Activated naive CD4-positive, alpha-beta T cell treated with anti-CD3 and anti-CD28 coated beads, Interleukin-2, amount 50 U/mL, for 24 hours (primary cell): ENCODE results near the gene USP19.

ENCODE experiments used
- H3K27ac Mint-ChIP-seq: one replicate; pipeline ENCODE4 v1.8.0; 2021; ENCODE audit warnings: mild to moderate bottlenecking, mixed read lengths
- H3K27me3 Mint-ChIP-seq: one replicate; pipeline ENCODE4 v1.8.0; 2021; ENCODE audit warnings: mixed read lengths
- H3K36me3 Mint-ChIP-seq: one replicate; pipeline ENCODE4 v1.8.0; 2021; ENCODE audit warnings: mixed read lengths
- H3K4me1 Mint-ChIP-seq: one replicate; pipeline ENCODE4 v1.8.0; 2021; ENCODE audit warnings: mixed read lengths
- H3K4me3 Mint-ChIP-seq: one replicate; pipeline ENCODE4 v1.8.0; 2021; ENCODE audit warnings: mild to moderate bottlenecking, mixed read lengths
- H3K9me3 Mint-ChIP-seq: one replicate; pipeline ENCODE4 v1.8.0; 2021; ENCODE audit warnings: mixed read lengths

Gene USP19

GRCh38 chr3:49120438-49121131 is at the start of gene USP19:
Gene USP19, minus strand, starts transcription at chr3:49120823. Its CDS starts 1,678 bp downstream, at chr3:49119145.
- H3K36me3 Mint-ChIP-seq, result peaks cover 2% of the 10 kb centered on the region
- no peaks in the 10 kb centered on the region for H3K9me3 Mint-ChIP-seq
- peak within 1 kb of the TSS; percentile 90 for H3K27ac Mint-ChIP-seq
- H3K4me3 Mint-ChIP-seq, result peak within 1 kb of the TSS; percentile 92
- H3K27me3 Mint-ChIP-seq, result no peaks in the 10 kb centered on the region
- H3K4me1 Mint-ChIP-seq, result peaks cover 23% of the 10 kb centered on the region

- H3K27me3 Mint-ChIP-seq, result no peaks in the 10 kb centered on the region
- no peak overlapping the region for H3K27ac Mint-ChIP-seq
- peak overlapping the region; percentile 85 for H3K4me3 Mint-ChIP-seq
- H3K36me3 Mint-ChIP-seq, result peaks cover 5% of the 10 kb centered on the region
- no peaks in the 10 kb centered on the region for H3K9me3 Mint-ChIP-seq
- H3K4me1 Mint-ChIP-seq, result peaks cover 45% of the 10 kb centered on the region
Observed at GRCh38 chr3:49166752-49167556, 46.3 kb upstream of the USP19 start.

- Mint-ChIP-seq H3K27me3 (no peaks in the 10 kb centered on the region), H3K9me3 (no peaks in the 10 kb centered on the region), H3K4me1 (peaks cover 40% of the 10 kb centered on the region), H3K4me3 (peak within 1 kb of the TSS; percentile 93), H3K36me3 (peaks cover 5% of the 10 kb centered on the region), H3K27ac (peak within 1 kb of the TSS; percentile 95)
Observed at GRCh38 chr3:49165771-49166751, 45.4 kb upstream of the USP19 start, which contains the start of gene CCDC71. Gene CCDC71, minus strand, starts transcription at chr3:49166331. Its CDS starts 2,123 bp downstream, at chr3:49164208.

- H3K4me1 Mint-ChIP-seq, result peaks cover 31% of the 10 kb centered on the region
- H3K27ac Mint-ChIP-seq, result peak overlapping the region; percentile 93
- H3K4me3 Mint-ChIP-seq, result peak overlapping the region; percentile 93
- no peaks in the 10 kb centered on the region for H3K27me3 Mint-ChIP-seq
- peaks cover 5% of the 10 kb centered on the region for H3K36me3 Mint-ChIP-seq
- H3K9me3 Mint-ChIP-seq, result no peaks in the 10 kb centered on the region
Observed at GRCh38 chr3:49164983-49165720, 44.5 kb upstream of the USP19 start.

- H3K9me3 Mint-ChIP-seq, result no peaks in the 10 kb centered on the region
- no peaks in the 10 kb centered on the region for H3K27me3 Mint-ChIP-seq
- H3K4me3 Mint-ChIP-seq, result no peak overlapping the region
- H3K27ac Mint-ChIP-seq, result no peak overlapping the region
- peaks cover 25% of the 10 kb centered on the region for H3K4me1 Mint-ChIP-seq
- peaks cover 5% of the 10 kb centered on the region for H3K36me3 Mint-ChIP-seq
Observed at GRCh38 chr3:49163609-49164008, 43.0 kb upstream of the USP19 start.

- Mint-ChIP-seq H3K27ac (peak overlapping the region; percentile 41), H3K4me1 (peaks cover 30% of the 10 kb centered on the region), H3K9me3 (no peaks in the 10 kb centered on the region), H3K4me3 (no peak overlapping the region), H3K36me3 (peaks cover 5% of the 10 kb centered on the region), H3K27me3 (no peaks in the 10 kb centered on the region)
Observed at GRCh38 chr3:49162751-49163419, 42.3 kb upstream of the USP19 start.

- no peak overlapping the region for H3K27ac Mint-ChIP-seq
- H3K9me3 Mint-ChIP-seq, result no peaks in the 10 kb centered on the region
- H3K4me3 Mint-ChIP-seq, result no peak overlapping the region
- H3K36me3 Mint-ChIP-seq, result peaks cover 5% of the 10 kb centered on the region
- peaks cover 30% of the 10 kb centered on the region for H3K4me1 Mint-ChIP-seq
- no peaks in the 10 kb centered on the region for H3K27me3 Mint-ChIP-seq
Observed at GRCh38 chr3:49161808-49162530, 41.3 kb upstream of the USP19 start.

- H3K27ac Mint-ChIP-seq, result no peak overlapping the region
- no peak overlapping the region for H3K4me3 Mint-ChIP-seq
- peaks cover 5% of the 10 kb centered on the region for H3K36me3 Mint-ChIP-seq
- H3K4me1 Mint-ChIP-seq, result peaks cover 30% of the 10 kb centered on the region
- H3K9me3 Mint-ChIP-seq, result no peaks in the 10 kb centered on the region
- H3K27me3 Mint-ChIP-seq, result no peaks in the 10 kb centered on the region
Observed at GRCh38 chr3:49161197-49161596, 40.6 kb upstream of the USP19 start.

- Mint-ChIP-seq H3K4me1 (peaks cover 12% of the 10 kb centered on the region), H3K9me3 (no peaks in the 10 kb centered on the region), H3K27me3 (no peaks in the 10 kb centered on the region), H3K36me3 (peaks cover 3% of the 10 kb centered on the region), H3K4me3 (no peak overlapping the region), H3K27ac (no peak overlapping the region)
Observed at GRCh38 chr3:49158792-49159191, 38.2 kb upstream of the USP19 start.

- no peaks in the 10 kb centered on the region for H3K9me3 Mint-ChIP-seq
- H3K36me3 Mint-ChIP-seq, result no peaks in the 10 kb centered on the region
- no peaks in the 10 kb centered on the region for H3K27me3 Mint-ChIP-seq
- H3K4me3 Mint-ChIP-seq, result no peak overlapping the region
- peak overlapping the region; percentile 69 for H3K27ac Mint-ChIP-seq
- peaks cover 7% of the 10 kb centered on the region for H3K4me1 Mint-ChIP-seq
Observed at GRCh38 chr3:49158103-49158709, 37.6 kb upstream of the USP19 start.

GRCh38 chr3:49157289-49157688 is 36.7 kb upstream of the USP19 start:
- no peaks in the 10 kb centered on the region for H3K36me3 Mint-ChIP-seq
- H3K27ac Mint-ChIP-seq, result no peak overlapping the region
- no peak overlapping the region for H3K4me3 Mint-ChIP-seq

GRCh38 chr3:49153349-49153912 is 32.8 kb upstream of the USP19 start:
- Mint-ChIP-seq H3K9me3 (no peaks in the 10 kb centered on the region), H3K36me3 (no peaks in the 10 kb centered on the region), H3K27ac (peak overlapping the region; percentile 38), H3K4me3 (no peak overlapping the region), H3K4me1 (peaks cover 4% of the 10 kb centered on the region), H3K27me3 (no peaks in the 10 kb centered on the region)

More at GRCh38 chr3:49157289-49157688, 36.7 kb upstream of the USP19 start:
- Mint-ChIP-seq H3K4me1 (peaks cover 4% of the 10 kb centered on the region), H3K27me3 (no peaks in the 10 kb centered on the region), H3K9me3 (no peaks in the 10 kb centered on the region)

GRCh38 chr3:49151610-49152009 is 31.0 kb upstream of the USP19 start:
- Mint-ChIP-seq H3K27me3 (no peaks in the 10 kb centered on the region), H3K4me1 (no peaks in the 10 kb centered on the region), H3K4me3 (no peak overlapping the region), H3K9me3 (no peaks in the 10 kb centered on the region), H3K36me3 (no peaks in the 10 kb centered on the region), H3K27ac (peak overlapping the region; percentile 55)
